Thyroid gland (tissue), 4 donors: Measurements from ENCODE around the gene MROH2A. TPM values are rescaled to one million over a fixed set of nuclear protein-coding genes. Genes with fewer than 3 reads are reported as not detected.

Experiments used
- DNase-seq, 2 donors: peaks; one replicate each; pipeline ENCODE4 v3.0.0-alpha.2; 2019
- H3K27ac ChIP-seq, 3 donors: fragments of 200-600 bp; sonication (generic); 1 replicate in 2 of 3; 2 replicates in 1 of 3; pipeline ENCODE4 v1.5.1; 2016 to 2019; ENCODE audit warnings: mild to moderate bottlenecking in 1 of 3, moderate library complexity in 1 of 3
- H3K27me3 ChIP-seq: fragments of 200-600 bp; sonication (generic); one replicate; pipeline ENCODE4 v1.5.1; 2019
- H3K36me3 ChIP-seq, 2 donors: fragments of 200-600 bp; sonication (generic); one replicate each; pipeline ENCODE4 v1.5.1; 2016 to 2019
- H3K4me1 ChIP-seq, 2 donors: fragments of 200-600 bp; sonication (generic); one replicate each; pipeline ENCODE4 v1.5.1; 2017 to 2019
- H3K4me3 ChIP-seq, 3 donors: fragments of 200-600 bp; sonication (generic); replicated peaks in 1 of 3; 1 replicate in 2 of 3; 2 replicates in 1 of 3; pipeline ENCODE4 v1.5.1; 2016; ENCODE audit warnings: mild to moderate bottlenecking in 1 of 3
- H3K9me3 ChIP-seq: fragments of 200-600 bp; sonication (generic); one replicate; pipeline ENCODE4 v1.5.1; 2017
- POLR2A ChIP-seq, 2 donors: fragments of 450-650 bp; IDR thresholded peaks; one replicate each; pipeline ENCODE4 v1.6.1; 2017; ENCODE audit warnings: antibody characterized with exemption in 2 of 2, mild to moderate bottlenecking in 2 of 2, moderate library complexity in 1 of 2
- WGBS, 2 donors: methylation state at CpG; one replicate each; pipeline ENCODE4 v1.1.5; 2017; 5-methylcytosine and 5-hydroxymethylcytosine counted together
- intact Hi-C: fragments of 100-400 bp; cut with DNase I; formaldehyde crosslinking; loops from one replicate; pipeline ENCODE4 v1.15.1; 2023
- total RNA-seq, 4 donors: library from RNA; depleted of rRNA; stranded (reverse); fragments of >200 nt; gene quantifications; one replicate each; pipeline ENCODE4 v1.2.3, GENCODE V29; 2016
- TF ChIP-seq, protein P1 (sequence below), 6 experiments: fragments of 200-600 bp in 3 of 6; fragments of 450-650 bp in 3 of 6; sonication (generic) in 3 of 6; IDR thresholded peaks; one replicate each; pipeline ENCODE4 v1.5.1; 2016 to 2019; ENCODE audit warnings: antibody characterized with exemption in 6 of 6, mild to moderate bottlenecking in 2 of 6, inconsistent platforms in 1 of 6, moderate library complexity in 1 of 6

Gene MROH2A
- total RNA-seq, 4 donors from 2014 or later, result 1.3 to 20.4 (median 9.3) TPM

DNA sequence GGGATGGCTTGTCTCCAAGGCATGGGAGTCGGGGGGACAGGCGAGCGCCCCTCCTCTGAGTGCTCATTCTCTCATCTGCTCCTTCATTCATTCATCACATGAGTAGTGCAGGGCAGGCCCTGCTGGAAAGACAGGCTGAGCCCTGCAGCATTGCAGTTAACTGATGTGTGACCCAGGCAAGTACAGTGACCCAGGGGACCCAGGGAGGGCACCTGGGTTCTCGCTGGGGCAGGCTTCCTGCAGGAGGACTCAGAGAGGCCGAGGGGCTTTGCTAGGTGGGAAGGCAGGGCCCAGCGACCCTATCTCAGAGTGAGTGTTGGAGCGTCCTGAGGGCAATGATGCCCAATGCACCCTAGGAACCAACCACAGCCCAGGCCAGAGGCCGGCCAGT is 45.6 kb downstream of the MROH2A start:
- intact Hi-C loops, result no loop called here
- no peaks in the 10 kb centered on the region for H3K9me3 ChIP-seq
- H3K4me3 ChIP-seq, result no peak overlapping the region
- no peaks in the 10 kb centered on the region for H3K4me1 ChIP-seq
- H3K36me3 ChIP-seq, result no peaks in the 10 kb centered on the region
- TF ChIP-seq, protein P1, sequence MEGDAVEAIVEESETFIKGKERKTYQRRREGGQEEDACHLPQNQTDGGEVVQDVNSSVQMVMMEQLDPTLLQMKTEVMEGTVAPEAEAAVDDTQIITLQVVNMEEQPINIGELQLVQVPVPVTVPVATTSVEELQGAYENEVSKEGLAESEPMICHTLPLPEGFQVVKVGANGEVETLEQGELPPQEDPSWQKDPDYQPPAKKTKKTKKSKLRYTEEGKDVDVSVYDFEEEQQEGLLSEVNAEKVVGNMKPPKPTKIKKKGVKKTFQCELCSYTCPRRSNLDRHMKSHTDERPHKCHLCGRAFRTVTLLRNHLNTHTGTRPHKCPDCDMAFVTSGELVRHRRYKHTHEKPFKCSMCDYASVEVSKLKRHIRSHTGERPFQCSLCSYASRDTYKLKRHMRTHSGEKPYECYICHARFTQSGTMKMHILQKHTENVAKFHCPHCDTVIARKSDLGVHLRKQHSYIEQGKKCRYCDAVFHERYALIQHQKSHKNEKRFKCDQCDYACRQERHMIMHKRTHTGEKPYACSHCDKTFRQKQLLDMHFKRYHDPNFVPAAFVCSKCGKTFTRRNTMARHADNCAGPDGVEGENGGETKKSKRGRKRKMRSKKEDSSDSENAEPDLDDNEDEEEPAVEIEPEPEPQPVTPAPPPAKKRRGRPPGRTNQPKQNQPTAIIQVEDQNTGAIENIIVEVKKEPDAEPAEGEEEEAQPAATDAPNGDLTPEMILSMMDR (IDR thresholded peaks at IDR 0.05), result no peak
- H3K27me3 ChIP-seq, result no peaks in the 10 kb centered on the region
- WGBS, 2 donors, result 78 to 95% methylated on average over 8 of the region's 8 CpGs
- H3K27ac ChIP-seq, result no peak overlapping the region
- DNase-seq, result no peak

DNA sequence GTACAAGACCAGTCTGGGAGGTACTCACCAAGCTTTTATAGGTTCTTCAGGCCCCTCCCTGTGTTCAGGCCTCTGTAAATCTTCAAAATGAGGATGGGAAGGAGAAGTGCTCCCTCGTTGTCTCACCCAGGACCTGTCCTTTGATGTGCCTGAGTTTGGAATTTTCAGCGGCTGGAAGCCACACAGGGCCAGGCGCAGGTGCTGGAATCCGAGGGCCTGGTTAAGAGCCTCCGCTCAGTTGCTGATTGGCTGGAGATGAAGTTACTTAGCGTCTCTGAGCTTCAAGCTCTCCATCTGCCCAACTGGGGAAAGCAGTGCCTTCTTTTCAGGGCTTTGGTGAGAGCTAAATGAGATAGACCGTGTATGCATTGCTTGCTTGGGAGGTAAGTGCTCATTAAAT is 46.2 kb downstream of the MROH2A start:
- DNase-seq, result no peak
- no peak for TF ChIP-seq POLR2A (IDR thresholded peaks at IDR 0.05)
- TF ChIP-seq, protein P1 (IDR thresholded peaks at IDR 0.05), result no peak

DNA sequence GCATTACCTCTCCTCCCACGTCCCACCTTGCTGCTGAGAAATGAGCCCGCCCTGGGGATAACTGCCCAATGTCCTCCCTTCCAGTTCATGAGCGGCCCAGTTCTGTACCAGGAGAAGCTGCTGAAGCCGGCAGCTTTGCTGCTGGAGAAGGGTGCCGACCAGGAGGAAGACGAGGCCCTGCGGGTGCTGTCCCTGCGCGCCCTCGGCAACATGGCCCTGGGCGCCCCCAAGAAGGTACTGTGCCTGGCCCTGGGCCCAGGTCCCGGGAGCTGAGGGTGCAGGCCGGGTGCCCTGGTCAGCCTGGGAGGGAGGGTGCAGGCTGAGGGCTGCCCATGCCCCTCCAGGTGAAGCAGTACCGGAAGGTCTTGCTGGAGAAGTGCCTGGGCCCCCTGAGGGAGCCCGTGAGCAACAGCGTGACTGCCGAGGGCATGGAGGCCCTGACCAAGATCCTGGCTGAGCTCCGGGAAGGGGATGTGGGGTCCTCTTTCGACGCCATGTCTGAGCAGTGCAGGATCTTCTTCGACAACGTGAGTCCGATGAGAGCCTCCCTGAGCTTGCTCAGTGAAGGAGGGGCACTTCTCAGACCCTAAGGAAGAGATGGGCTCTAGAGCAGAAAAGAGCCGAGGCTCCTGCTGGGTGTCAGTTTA is 50.5 kb downstream of the MROH2A start:
- DNase-seq, result no peak
- no peak overlapping the region for H3K27ac ChIP-seq
- 74 to 77% methylated on average over 17 to 19 of the region's 24 CpGs for WGBS, 2 donors
- H3K27me3 ChIP-seq, result no peaks in the 10 kb centered on the region
- no peaks in the 10 kb centered on the region for H3K9me3 ChIP-seq
- no peaks in the 10 kb centered on the region for H3K36me3 ChIP-seq
- H3K4me3 ChIP-seq, result no peak overlapping the region
- TF ChIP-seq POLR2A (IDR thresholded peaks at IDR 0.05), result no peak
- TF ChIP-seq, protein P1 (IDR thresholded peaks at IDR 0.05), result no peak
- intact Hi-C loops, result no loop called here
- H3K4me1 ChIP-seq, result no peaks in the 10 kb centered on the region

More for the DNA sequence above, 46.2 kb downstream of the MROH2A start:
- H3K27me3 ChIP-seq, result no peaks in the 10 kb centered on the region
- no peaks in the 10 kb centered on the region for H3K4me1 ChIP-seq
- 72 to 79% methylated on average over 7 of the region's 7 CpGs for WGBS, 2 donors
- H3K27ac ChIP-seq, result no peak overlapping the region
- no peaks in the 10 kb centered on the region for H3K36me3 ChIP-seq
- intact Hi-C loops, result no loop called here
- H3K9me3 ChIP-seq, result no peaks in the 10 kb centered on the region
- H3K4me3 ChIP-seq, result no peak overlapping the region

DNA sequence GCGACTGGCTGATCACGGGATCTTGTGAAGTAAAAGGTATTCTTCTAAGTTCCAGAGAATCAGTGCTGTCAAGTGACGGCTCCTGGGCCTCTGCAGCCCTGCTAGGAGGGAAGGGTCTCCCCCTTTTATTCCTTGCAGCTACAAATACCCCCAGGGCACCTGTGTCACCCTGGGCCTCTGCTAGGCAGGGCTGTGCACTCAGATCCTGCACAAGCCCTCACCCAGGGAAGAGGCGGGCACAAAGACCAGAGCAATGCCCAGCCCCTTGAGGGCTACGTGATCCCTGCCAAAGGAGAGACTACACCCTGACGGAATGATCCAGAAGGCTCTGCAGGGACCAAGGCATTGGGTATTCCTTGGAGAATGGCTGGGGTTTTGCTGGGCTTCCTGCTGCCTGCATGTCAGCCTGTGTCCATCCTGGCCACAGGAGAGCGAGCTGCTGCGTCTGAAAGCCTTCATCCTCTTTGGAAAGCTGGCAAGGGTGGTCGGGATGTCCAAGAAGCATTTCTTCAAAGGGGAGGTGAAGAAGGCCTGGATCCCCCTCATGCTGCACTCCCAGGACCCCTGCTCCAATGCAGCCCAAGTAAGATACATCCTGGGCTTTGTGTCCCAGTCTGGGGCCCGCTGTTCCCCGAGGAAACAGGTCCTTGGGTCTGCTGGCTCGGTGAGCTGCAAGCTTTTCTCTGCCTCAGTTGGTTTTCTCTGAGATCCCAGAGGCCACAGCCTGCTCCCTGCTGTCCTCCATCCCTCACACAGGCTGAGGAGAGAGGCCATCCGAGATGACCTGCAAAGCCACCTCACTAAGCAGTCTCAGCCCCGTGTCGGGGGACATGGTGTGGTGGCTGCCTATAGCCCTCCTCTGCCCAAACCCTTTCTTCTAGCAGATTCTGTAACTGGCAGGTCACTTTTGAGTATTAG is 51.3 kb downstream of the MROH2A start:
- intact Hi-C loops, result no loop called here

More for the DNA sequence above, 51.3 kb downstream of the MROH2A start:
- Histone ChIP-seq H3K4me1 (no peaks in the 10 kb centered on the region), H3K27ac (no peak overlapping the region), H3K27me3 (no peaks in the 10 kb centered on the region), H3K9me3 (no peaks in the 10 kb centered on the region), H3K4me3 (no peak overlapping the region), H3K36me3 (no peaks in the 10 kb centered on the region)
- TF ChIP-seq POLR2A (IDR thresholded peaks at IDR 0.05), result no peak
- TF ChIP-seq, protein P1 (IDR thresholded peaks at IDR 0.05), result no peak
- WGBS, 2 donors, result 80 to 89% methylated on average over 8 to 14 of the region's 15 CpGs
- DNase-seq, result no peak
